Measurements from ENCODE around the gene CCDC194. TPM values are rescaled to one million over a fixed set of nuclear protein-coding genes. Genes with fewer than 3 reads are reported as not detected.

The CCDC194 gene
- total and polyA plus RNA-seq, 2 of the 13 experiments (the other 11 are each of a cell fraction or from before 2014, with no cell fraction given) = 0.13 to 0.21 TPM

DNA sequence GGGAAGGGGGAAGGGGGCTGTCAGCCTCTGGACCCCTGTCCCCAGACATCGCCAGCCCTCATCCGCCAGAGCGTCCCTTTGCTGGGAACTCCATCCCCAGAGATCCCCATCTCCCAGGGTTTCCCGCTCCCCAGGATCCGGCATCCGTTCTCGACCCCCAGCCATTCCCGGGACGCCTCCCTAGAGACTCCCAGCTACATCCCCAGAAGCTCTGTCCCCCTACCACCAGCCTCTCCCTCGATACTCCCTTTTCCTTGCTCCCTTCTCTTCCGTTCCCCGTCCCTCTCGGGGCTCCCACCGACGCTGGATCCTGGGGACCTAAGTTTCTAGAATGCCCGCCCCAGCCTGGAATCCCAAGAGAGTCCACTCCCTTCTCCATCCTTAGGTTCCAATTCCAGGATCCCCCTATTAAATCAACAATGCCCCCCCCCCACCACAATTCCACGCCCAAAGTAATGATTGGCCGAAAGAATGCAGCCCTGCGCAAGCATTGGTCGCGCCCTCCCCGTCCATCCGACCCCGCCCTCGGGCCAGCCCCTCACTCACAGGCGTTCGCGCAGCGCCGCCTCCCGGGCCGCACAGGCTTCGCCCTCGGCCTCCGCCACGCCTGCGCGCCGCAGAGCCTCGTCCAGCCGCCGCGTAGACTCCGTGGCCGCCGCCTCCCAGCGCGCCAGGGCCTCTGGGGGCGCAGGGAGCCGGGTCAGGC, 3.2 kb downstream of the CCDC194 start (continued):
- TF ChIP-seq ZNF20 (CRISPR knock-in tag; IDR thresholded peaks at IDR 0.05) (no peak), ARNT (IDR thresholded peaks at IDR 0.05) (no peak), TAF15 (IDR thresholded peaks at IDR 0.05; ENCODE audit: low read depth, low read length, poor library complexity, severe bottlenecking) (peak; percentile 70), ZNF589 (CRISPR knock-in tag; conservative IDR thresholded peaks at IDR 0.05) (no peak), CHCHD3 (CRISPR knock-in tag; IDR thresholded peaks at IDR 0.05) (no peak), TGIF2 (CRISPR knock-in tag; IDR thresholded peaks at IDR 0.05) (0 out of 2 replicates have a peak, but pooled peaks have one; percentile 5), ATF7 (IDR thresholded peaks at IDR 0.05) (no peak), ATF7 (CRISPR knock-in tag; IDR thresholded peaks at IDR 0.05) (no peak)
- TF ChIP-seq, protein P1, sequence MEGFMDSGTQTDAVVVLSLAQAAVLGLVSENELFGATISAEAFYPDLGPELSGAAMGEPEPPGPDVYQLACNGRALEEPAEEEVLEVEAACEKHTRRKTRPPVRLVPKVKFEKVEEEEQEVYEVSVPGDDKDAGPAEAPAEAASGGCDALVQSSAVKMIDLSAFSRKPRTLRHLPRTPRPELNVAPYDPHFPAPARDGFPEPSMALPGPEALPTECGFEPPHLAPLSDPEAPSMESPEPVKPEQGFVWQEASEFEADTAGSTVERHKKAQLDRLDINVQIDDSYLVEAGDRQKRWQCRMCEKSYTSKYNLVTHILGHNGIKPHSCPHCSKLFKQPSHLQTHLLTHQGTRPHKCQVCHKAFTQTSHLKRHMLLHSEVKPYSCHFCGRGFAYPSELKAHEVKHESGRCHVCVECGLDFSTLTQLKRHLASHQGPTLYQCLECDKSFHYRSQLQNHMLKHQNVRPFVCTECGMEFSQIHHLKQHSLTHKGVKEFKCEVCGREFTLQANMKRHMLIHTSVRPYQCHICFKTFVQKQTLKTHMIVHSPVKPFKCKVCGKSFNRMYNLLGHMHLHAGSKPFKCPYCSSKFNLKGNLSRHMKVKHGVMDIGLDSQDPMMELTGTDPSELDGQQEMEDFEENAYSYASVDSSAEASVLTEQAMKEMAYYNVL (CRISPR knock-in tag; IDR thresholded peaks at IDR 0.05; ENCODE audit: borderline replicate concordance) = no peak
- TF ChIP-seq, protein P2, sequence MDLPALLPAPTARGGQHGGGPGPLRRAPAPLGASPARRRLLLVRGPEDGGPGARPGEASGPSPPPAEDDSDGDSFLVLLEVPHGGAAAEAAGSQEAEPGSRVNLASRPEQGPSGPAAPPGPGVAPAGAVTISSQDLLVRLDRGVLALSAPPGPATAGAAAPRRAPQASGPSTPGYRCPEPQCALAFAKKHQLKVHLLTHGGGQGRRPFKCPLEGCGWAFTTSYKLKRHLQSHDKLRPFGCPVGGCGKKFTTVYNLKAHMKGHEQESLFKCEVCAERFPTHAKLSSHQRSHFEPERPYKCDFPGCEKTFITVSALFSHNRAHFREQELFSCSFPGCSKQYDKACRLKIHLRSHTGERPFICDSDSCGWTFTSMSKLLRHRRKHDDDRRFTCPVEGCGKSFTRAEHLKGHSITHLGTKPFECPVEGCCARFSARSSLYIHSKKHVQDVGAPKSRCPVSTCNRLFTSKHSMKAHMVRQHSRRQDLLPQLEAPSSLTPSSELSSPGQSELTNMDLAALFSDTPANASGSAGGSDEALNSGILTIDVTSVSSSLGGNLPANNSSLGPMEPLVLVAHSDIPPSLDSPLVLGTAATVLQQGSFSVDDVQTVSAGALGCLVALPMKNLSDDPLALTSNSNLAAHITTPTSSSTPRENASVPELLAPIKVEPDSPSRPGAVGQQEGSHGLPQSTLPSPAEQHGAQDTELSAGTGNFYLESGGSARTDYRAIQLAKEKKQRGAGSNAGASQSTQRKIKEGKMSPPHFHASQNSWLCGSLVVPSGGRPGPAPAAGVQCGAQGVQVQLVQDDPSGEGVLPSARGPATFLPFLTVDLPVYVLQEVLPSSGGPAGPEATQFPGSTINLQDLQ (CRISPR knock-in tag; IDR thresholded peaks at IDR 0.05) = no peak
- TF ChIP-seq, protein P3, sequence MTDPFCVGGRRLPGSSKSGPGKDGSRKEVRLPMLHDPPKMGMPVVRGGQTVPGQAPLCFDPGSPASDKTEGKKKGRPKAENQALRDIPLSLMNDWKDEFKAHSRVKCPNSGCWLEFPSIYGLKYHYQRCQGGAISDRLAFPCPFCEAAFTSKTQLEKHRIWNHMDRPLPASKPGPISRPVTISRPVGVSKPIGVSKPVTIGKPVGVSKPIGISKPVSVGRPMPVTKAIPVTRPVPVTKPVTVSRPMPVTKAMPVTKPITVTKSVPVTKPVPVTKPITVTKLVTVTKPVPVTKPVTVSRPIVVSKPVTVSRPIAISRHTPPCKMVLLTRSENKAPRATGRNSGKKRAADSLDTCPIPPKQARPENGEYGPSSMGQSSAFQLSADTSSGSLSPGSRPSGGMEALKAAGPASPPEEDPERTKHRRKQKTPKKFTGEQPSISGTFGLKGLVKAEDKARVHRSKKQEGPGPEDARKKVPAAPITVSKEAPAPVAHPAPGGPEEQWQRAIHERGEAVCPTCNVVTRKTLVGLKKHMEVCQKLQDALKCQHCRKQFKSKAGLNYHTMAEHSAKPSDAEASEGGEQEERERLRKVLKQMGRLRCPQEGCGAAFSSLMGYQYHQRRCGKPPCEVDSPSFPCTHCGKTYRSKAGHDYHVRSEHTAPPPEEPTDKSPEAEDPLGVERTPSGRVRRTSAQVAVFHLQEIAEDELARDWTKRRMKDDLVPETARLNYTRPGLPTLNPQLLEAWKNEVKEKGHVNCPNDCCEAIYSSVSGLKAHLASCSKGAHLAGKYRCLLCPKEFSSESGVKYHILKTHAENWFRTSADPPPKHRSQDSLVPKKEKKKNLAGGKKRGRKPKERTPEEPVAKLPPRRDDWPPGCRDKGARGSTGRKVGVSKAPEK (CRISPR knock-in tag; IDR thresholded peaks at IDR 0.05; ENCODE audit: borderline replicate concordance) = no peak
- TF ChIP-seq, protein P4, sequence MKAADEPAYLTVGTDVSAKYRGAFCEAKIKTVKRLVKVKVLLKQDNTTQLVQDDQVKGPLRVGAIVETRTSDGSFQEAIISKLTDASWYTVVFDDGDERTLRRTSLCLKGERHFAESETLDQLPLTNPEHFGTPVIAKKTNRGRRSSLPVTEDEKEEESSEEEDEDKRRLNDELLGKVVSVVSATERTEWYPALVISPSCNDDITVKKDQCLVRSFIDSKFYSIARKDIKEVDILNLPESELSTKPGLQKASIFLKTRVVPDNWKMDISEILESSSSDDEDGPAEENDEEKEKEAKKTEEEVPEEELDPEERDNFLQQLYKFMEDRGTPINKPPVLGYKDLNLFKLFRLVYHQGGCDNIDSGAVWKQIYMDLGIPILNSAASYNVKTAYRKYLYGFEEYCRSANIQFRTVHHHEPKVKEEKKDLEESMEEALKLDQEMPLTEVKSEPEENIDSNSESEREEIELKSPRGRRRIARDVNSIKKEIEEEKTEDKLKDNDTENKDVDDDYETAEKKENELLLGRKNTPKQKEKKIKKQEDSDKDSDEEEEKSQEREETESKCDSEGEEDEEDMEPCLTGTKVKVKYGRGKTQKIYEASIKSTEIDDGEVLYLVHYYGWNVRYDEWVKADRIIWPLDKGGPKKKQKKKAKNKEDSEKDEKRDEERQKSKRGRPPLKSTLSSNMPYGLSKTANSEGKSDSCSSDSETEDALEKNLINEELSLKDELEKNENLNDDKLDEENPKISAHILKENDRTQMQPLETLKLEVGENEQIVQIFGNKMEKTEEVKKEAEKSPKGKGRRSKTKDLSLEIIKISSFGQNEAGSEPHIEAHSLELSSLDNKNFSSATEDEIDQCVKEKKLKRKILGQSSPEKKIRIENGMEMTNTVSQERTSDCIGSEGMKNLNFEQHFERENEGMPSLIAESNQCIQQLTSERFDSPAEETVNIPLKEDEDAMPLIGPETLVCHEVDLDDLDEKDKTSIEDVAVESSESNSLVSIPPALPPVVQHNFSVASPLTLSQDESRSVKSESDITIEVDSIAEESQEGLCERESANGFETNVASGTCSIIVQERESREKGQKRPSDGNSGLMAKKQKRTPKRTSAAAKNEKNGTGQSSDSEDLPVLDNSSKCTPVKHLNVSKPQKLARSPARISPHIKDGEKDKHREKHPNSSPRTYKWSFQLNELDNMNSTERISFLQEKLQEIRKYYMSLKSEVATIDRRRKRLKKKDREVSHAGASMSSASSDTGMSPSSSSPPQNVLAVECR (CRISPR knock-in tag; IDR thresholded peaks at IDR 0.05; ENCODE audit: borderline replicate concordance) = peak; percentile 40; the same call in 1 of the 2 replicates
- TF ChIP-seq, protein P5, sequence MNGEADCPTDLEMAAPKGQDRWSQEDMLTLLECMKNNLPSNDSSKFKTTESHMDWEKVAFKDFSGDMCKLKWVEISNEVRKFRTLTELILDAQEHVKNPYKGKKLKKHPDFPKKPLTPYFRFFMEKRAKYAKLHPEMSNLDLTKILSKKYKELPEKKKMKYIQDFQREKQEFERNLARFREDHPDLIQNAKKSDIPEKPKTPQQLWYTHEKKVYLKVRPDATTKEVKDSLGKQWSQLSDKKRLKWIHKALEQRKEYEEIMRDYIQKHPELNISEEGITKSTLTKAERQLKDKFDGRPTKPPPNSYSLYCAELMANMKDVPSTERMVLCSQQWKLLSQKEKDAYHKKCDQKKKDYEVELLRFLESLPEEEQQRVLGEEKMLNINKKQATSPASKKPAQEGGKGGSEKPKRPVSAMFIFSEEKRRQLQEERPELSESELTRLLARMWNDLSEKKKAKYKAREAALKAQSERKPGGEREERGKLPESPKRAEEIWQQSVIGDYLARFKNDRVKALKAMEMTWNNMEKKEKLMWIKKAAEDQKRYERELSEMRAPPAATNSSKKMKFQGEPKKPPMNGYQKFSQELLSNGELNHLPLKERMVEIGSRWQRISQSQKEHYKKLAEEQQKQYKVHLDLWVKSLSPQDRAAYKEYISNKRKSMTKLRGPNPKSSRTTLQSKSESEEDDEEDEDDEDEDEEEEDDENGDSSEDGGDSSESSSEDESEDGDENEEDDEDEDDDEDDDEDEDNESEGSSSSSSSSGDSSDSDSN (CRISPR knock-in tag; IDR thresholded peaks at IDR 0.05) = peak; percentile 34; the same call in 1 of the 2 replicates
